Measurements from ENCODE around the gene MYO15B. TPM values are rescaled to one million over a fixed set of nuclear protein-coding genes. Genes with fewer than 3 reads are reported as not detected.

Gene MYO15B
- total and polyA plus RNA-seq, 2 of the 13 experiments (the other 11 are each of a cell fraction or from before 2014, with no cell fraction given): 2.8 to 8.1 TPM

- TF ChIP-seq, protein P1, sequence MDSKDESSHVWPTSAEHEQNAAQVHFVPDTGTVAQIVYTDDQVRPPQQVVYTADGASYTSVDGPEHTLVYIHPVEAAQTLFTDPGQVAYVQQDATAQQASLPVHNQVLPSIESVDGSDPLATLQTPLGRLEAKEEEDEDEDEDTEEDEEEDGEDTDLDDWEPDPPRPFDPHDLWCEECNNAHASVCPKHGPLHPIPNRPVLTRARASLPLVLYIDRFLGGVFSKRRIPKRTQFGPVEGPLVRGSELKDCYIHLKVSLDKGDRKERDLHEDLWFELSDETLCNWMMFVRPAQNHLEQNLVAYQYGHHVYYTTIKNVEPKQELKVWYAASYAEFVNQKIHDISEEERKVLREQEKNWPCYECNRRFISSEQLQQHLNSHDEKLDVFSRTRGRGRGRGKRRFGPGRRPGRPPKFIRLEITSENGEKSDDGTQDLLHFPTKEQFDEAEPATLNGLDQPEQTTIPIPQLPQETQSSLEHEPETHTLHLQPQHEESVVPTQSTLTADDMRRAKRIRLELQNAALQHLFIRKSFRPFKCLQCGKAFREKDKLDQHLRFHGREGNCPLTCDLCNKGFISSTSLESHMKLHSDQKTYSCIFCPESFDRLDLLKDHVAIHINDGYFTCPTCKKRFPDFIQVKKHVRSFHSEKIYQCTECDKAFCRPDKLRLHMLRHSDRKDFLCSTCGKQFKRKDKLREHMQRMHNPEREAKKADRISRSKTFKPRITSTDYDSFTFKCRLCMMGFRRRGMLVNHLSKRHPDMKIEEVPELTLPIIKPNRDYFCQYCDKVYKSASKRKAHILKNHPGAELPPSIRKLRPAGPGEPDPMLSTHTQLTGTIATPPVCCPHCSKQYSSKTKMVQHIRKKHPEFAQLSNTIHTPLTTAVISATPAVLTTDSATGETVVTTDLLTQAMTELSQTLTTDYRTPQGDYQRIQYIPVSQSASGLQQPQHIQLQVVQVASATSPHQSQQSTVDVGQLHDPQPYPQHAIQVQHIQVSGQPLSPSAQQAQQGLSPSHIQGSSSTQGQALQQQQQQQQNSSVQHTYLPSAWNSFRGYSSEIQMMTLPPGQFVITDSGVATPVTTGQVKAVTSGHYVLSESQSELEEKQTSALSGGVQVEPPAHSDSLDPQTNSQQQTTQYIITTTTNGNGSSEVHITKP (CRISPR knock-in tag; IDR thresholded peaks at IDR 0.05; ENCODE audit: low read depth): peak; percentile 46; the same call in 1 of the 2 replicates
- no peak for TF ChIP-seq ZNF484 (CRISPR knock-in tag; IDR thresholded peaks at IDR 0.05; ENCODE audit: borderline replicate concordance, low read depth)
- TF ChIP-seq, protein P2, sequence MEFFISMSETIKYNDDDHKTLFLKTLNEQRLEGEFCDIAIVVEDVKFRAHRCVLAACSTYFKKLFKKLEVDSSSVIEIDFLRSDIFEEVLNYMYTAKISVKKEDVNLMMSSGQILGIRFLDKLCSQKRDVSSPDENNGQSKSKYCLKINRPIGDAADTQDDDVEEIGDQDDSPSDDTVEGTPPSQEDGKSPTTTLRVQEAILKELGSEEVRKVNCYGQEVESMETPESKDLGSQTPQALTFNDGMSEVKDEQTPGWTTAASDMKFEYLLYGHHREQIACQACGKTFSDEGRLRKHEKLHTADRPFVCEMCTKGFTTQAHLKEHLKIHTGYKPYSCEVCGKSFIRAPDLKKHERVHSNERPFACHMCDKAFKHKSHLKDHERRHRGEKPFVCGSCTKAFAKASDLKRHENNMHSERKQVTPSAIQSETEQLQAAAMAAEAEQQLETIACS (CRISPR knock-in tag; IDR thresholded peaks at IDR 0.05): no peak
- TF ChIP-seq TFAP4 (IDR thresholded peaks at IDR 0.05; ENCODE audit: borderline replicate concordance, low read depth): peak; percentile 7; the same call in 1 of the 2 replicates
- no peak for TF ChIP-seq ZNF749 (CRISPR knock-in tag; IDR thresholded peaks at IDR 0.05; ENCODE audit: borderline replicate concordance)
- TF ChIP-seq ZNF772 (CRISPR knock-in tag; IDR thresholded peaks at IDR 0.05): 0 out of 2 replicates have a peak, but pooled peaks have one; percentile 67
- no peak for TF ChIP-seq MTF1 (CRISPR knock-in tag; IDR thresholded peaks at IDR 0.05)
- TF ChIP-seq ZBTB21 (CRISPR knock-in tag; IDR thresholded peaks at IDR 0.05): peak; percentile 52; the same call in 1 of the 2 replicates
- TF ChIP-seq ZNF280B (CRISPR knock-in tag; IDR thresholded peaks at IDR 0.05; ENCODE audit: borderline replicate concordance): peak; percentile 77
- TF ChIP-seq ZNF264 (CRISPR knock-in tag; IDR thresholded peaks at IDR 0.05): peak; percentile 59; the same call in 1 of the 2 replicates
- TF ChIP-seq ZNF44 (CRISPR knock-in tag; IDR thresholded peaks at IDR 0.05): peak; percentile 97
- TF ChIP-seq, protein P3, sequence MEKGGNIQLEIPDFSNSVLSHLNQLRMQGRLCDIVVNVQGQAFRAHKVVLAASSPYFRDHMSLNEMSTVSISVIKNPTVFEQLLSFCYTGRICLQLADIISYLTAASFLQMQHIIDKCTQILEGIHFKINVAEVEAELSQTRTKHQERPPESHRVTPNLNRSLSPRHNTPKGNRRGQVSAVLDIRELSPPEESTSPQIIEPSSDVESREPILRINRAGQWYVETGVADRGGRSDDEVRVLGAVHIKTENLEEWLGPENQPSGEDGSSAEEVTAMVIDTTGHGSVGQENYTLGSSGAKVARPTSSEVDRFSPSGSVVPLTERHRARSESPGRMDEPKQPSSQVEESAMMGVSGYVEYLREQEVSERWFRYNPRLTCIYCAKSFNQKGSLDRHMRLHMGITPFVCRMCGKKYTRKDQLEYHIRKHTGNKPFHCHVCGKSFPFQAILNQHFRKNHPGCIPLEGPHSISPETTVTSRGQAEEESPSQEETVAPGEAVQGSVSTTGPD (CRISPR knock-in tag; IDR thresholded peaks at IDR 0.05): no peak
- TF ChIP-seq SSRP1 (CRISPR knock-in tag; IDR thresholded peaks at IDR 0.05): no peak
- peak; percentile 81; the same call in 1 of the 2 replicates for TF ChIP-seq ZNF83 (CRISPR knock-in tag; IDR thresholded peaks at IDR 0.05; ENCODE audit: borderline replicate concordance)
- peak; percentile 50; the same call in 1 of the 2 replicates for TF ChIP-seq GABPA (IDR thresholded peaks at IDR 0.05; ENCODE audit: low read depth, low read length)
- peak; percentile 86 for TF ChIP-seq GABPA (CRISPR knock-in tag; IDR thresholded peaks at IDR 0.05; ENCODE audit: low read depth)
- TF ChIP-seq HCFC1 (IDR thresholded peaks at IDR 0.05; ENCODE audit: low read depth, low read length): no peak
- TF ChIP-seq ZBTB38 (CRISPR knock-in tag; IDR thresholded peaks at IDR 0.05): no peak; the same call in 1 of the 2 replicates
- TF ChIP-seq FOSL1 (CRISPR knock-in tag; IDR thresholded peaks at IDR 0.05; ENCODE audit: borderline replicate concordance): no peak
- no peak for TF ChIP-seq MED13 (CRISPR knock-in tag; IDR thresholded peaks at IDR 0.05)
- TF ChIP-seq ZNF709 (CRISPR knock-in tag; IDR thresholded peaks at IDR 0.05): no peak
Observed at GRCh38 chr17:75645889-75646637, 58.5 kb downstream of the MYO15B start (continued).

Measured in HepG2 (cell line).